ENCODE data around the gene BLOC1S5. TPM values are rescaled to one million over a fixed set of nuclear protein-coding genes. Genes with fewer than 3 reads are reported as not detected.

Gene BLOC1S5
- total RNA-seq, 1 experiment from 2014 or later = 16.1 TPM

DNA sequence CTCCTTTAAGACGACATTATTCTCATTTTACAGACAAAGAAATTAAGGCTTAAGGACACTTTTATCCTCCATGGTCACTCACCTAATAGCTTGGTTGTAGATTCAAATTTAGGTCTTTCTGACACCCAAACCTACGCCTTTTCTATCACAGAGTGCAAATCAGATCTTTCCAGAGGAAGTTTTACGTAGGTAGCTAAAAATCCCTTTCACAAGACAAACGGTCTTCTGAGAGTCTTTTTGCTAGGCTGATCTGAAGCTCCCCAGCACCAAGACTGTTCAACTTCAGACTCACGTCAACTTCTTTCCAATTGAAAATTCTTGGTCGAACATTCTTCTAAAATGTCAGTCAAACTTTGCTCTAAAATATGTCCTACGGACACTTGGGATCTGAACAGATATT is 46.5 kb downstream of the BLOC1S5 start:
- no peaks in the 10 kb centered on the region for H3K27me3 ChIP-seq (ENCODE audit: insufficient read depth, low read depth)
- POLR2A ChIA-PET (ENCODE audit: unreplicated experiment) = no interaction called here
- CTCF ChIA-PET = no interaction called here
- H3K4me3 ChIP-seq = no peak overlapping the region
- no peak for TF ChIP-seq EZH2 (IDR thresholded peaks at IDR 0.05; ENCODE audit: low read depth)
- TF ChIP-seq, protein P1, sequence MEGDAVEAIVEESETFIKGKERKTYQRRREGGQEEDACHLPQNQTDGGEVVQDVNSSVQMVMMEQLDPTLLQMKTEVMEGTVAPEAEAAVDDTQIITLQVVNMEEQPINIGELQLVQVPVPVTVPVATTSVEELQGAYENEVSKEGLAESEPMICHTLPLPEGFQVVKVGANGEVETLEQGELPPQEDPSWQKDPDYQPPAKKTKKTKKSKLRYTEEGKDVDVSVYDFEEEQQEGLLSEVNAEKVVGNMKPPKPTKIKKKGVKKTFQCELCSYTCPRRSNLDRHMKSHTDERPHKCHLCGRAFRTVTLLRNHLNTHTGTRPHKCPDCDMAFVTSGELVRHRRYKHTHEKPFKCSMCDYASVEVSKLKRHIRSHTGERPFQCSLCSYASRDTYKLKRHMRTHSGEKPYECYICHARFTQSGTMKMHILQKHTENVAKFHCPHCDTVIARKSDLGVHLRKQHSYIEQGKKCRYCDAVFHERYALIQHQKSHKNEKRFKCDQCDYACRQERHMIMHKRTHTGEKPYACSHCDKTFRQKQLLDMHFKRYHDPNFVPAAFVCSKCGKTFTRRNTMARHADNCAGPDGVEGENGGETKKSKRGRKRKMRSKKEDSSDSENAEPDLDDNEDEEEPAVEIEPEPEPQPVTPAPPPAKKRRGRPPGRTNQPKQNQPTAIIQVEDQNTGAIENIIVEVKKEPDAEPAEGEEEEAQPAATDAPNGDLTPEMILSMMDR (conservative IDR thresholded peaks at IDR 0.05) = no peak
- H3K9me2 ChIP-seq (ENCODE audit: insufficient read depth) = no peaks in the 10 kb centered on the region
- H3K4me2 ChIP-seq = no peak overlapping the region
- H3K36me3 ChIP-seq (ENCODE audit: low read depth) = no peaks in the 10 kb centered on the region
- no peak overlapping the region for H2AFZ ChIP-seq
- no peak for DNase-seq
- intact Hi-C loops (cut with micrococcal nuclease; ENCODE audit: unreplicated experiment) = no loop called here
- H3K79me2 ChIP-seq (ENCODE audit: low read depth) = no peaks in the 10 kb centered on the region
- no peak overlapping the region for H3K27ac ChIP-seq
- no peaks in the 10 kb centered on the region for H3F3A ChIP-seq (ENCODE audit: insufficient read depth, low read depth)
- BruUV-seq (replicated peaks) = no TSS peak
- no peaks in the 10 kb centered on the region for H4K20me1 ChIP-seq (ENCODE audit: insufficient read depth)
- no peaks in the 10 kb centered on the region for H3K4me1 ChIP-seq (replicated peaks; ENCODE audit: insufficient read depth)
- H3K9me3 ChIP-seq (ENCODE audit: insufficient read depth, low read depth) = no peaks in the 10 kb centered on the region

DNA sequence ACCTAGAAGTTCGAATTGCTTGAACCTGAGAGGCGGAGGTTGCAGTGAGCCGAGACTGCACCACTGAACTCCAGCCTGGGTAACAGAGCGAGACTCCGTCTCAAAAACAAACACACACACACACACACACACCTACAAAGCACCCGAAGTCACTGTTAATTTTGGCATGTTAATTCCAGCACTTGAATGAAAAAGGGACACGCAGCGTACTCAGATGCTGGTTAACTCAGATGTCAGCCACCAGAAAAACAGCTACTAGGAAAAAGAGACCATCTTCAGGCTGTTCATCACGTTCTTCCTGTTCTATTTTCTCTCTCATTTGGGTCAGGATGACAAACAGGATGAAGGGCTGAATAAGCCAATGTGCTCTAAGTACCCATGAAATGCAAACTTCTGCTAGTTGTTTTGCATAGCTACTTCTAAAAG is 46.9 kb downstream of the BLOC1S5 start:
- H3K4me3 ChIP-seq = no peak overlapping the region
- no peak for DNase-seq
- H3K9me2 ChIP-seq (ENCODE audit: insufficient read depth) = no peaks in the 10 kb centered on the region
- TF ChIP-seq, protein P1 (conservative IDR thresholded peaks at IDR 0.05) = no peak
- TF ChIP-seq EZH2 (IDR thresholded peaks at IDR 0.05; ENCODE audit: low read depth) = no peak
- H3K27ac ChIP-seq = no peak overlapping the region
- no TSS peak for BruUV-seq (replicated peaks)
- H3K4me1 ChIP-seq (replicated peaks; ENCODE audit: insufficient read depth) = no peaks in the 10 kb centered on the region
- ChIA-PET CTCF (no interaction called here), POLR2A (ENCODE audit: unreplicated experiment) (no interaction called here)
- H3K27me3 ChIP-seq (ENCODE audit: insufficient read depth, low read depth) = no peaks in the 10 kb centered on the region
- H3K9me3 ChIP-seq (ENCODE audit: insufficient read depth, low read depth) = no peaks in the 10 kb centered on the region
- H4K20me1 ChIP-seq (ENCODE audit: insufficient read depth) = no peaks in the 10 kb centered on the region
- no peaks in the 10 kb centered on the region for H3K79me2 ChIP-seq (ENCODE audit: low read depth)
- no peaks in the 10 kb centered on the region for H3F3A ChIP-seq (ENCODE audit: insufficient read depth, low read depth)
- no peak overlapping the region for H3K4me2 ChIP-seq
- H3K36me3 ChIP-seq (ENCODE audit: low read depth) = no peaks in the 10 kb centered on the region
- intact Hi-C loops (cut with micrococcal nuclease; ENCODE audit: unreplicated experiment) = no loop called here
- H2AFZ ChIP-seq = no peak overlapping the region

DNA sequence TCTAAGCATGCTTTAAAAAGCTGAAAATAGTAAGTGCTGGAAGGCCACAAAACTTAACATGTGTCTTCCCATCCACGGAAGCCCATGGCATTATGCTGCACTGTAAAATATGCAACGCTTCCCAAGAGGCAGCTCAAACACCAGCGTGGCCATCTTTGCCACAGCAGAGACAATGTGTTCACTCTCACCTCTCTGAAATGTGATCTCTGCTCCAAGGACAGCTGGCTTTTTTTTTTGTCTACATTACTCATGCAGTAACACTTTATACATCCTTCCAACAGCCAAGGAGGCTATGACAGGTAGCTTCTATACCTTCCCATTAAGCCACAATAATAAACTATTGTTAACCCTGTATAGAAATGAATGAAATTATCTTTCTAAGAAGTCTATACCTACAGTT is 49.2 kb downstream of the BLOC1S5 start:
- H3K4me3 ChIP-seq = no peak overlapping the region
- H2AFZ ChIP-seq = no peak overlapping the region
- H3K4me1 ChIP-seq (replicated peaks; ENCODE audit: insufficient read depth) = no peaks in the 10 kb centered on the region
- intact Hi-C loops (cut with micrococcal nuclease; ENCODE audit: unreplicated experiment) = no loop called here
- no peaks in the 10 kb centered on the region for H3F3A ChIP-seq (ENCODE audit: insufficient read depth, low read depth)
- no peaks in the 10 kb centered on the region for H3K79me2 ChIP-seq (ENCODE audit: low read depth)
- H3K4me2 ChIP-seq = no peak overlapping the region
- no peaks in the 10 kb centered on the region for H3K9me2 ChIP-seq (ENCODE audit: insufficient read depth)
- H3K36me3 ChIP-seq (ENCODE audit: low read depth) = no peaks in the 10 kb centered on the region
- ChIA-PET CTCF (no interaction called here), POLR2A (ENCODE audit: unreplicated experiment) (no interaction called here)
- H3K27ac ChIP-seq = no peak overlapping the region
- no peaks in the 10 kb centered on the region for H3K9me3 ChIP-seq (ENCODE audit: insufficient read depth, low read depth)
- no peaks in the 10 kb centered on the region for H4K20me1 ChIP-seq (ENCODE audit: insufficient read depth)
- no peak for DNase-seq
- no TSS peak for BruUV-seq (replicated peaks)
- no peak for TF ChIP-seq EZH2 (IDR thresholded peaks at IDR 0.05; ENCODE audit: low read depth)
- TF ChIP-seq, protein P1 (conservative IDR thresholded peaks at IDR 0.05) = no peak
- no peaks in the 10 kb centered on the region for H3K27me3 ChIP-seq (ENCODE audit: insufficient read depth, low read depth)

All from PC-9 (cell line).